HG03095 (cell line): Measurements from ENCODE around the gene SLC35D2.
"Not testable (repeated sequence)": the region's sequence is repeated elsewhere in the genome, so short reads cannot be mapped to it uniquely, and the experiment has no call there.

ENCODE experiments used
- ATAC-seq: cut with Tn5 transposase; IDR thresholded peaks from one replicate; pipeline ENCODE4 v1.9.1; 2021; ENCODE audit warnings: moderate library complexity; ENCODE audit not compliant: unreplicated experiment

Gene SLC35D2

DNA sequence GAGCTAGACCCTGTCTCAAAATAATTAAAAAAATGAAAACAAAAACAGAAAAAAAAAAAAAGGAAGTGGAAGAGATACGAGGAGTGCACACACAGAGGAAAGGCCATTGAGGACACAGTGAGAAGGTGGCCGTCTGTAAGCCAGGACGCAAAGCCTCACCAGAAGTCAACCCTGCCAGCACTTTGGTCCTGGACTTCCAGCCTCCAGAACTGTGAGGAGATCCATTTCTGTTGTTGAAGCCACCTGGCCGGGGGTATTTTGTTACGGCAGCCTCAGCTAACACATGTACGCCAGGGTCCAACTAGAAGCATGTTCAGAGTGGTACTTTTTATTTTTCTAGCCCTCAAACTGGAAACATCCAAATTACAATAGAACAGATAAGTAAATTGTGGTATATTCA is 21.8 kb downstream of the SLC35D2 start:
- ATAC-seq, result no peak

DNA sequence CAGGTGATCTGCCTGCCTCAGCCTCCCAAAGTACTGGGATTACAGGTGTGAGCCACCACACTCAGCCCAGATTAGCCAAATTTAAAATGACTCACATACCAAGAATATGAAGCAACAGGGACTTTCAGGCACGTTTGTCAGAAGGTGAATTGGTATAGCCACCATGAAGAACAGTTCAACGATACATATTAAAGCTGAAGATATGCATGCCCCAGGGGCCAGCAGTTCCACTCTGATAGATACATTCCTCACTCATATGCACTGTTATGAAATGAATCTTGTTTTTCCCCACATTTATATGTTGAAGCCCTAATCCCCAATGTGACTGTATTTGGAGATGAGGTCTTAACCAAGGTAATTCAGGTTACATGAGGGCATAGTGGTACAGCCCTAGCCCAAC is 22.5 kb downstream of the SLC35D2 start:
- no peak for ATAC-seq

DNA sequence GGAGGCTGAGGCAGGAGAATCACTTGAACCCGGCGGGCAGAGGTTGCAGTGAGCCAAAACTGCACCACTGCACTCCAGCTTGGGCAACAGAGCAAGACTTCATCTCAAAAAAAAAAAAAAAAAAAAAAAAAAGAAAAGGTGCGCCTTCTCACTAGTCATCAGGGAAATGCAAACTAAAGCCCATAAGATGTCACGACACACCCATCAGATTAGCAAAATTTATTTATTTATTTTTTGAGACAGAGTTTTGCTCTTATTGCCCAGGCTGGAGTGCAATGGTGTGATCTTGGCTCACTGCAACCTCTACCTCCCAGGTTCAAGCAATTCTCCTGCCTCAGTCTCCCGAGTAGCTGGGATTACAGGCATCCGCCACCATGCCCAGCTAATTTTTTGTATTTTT is 23.0 kb downstream of the SLC35D2 start:
- ATAC-seq, result not testable (repeated sequence)

- no peak for ATAC-seq
Measured at GRCh38 chr9:96350866-96351265, 32.6 kb downstream of the SLC35D2 start.

GRCh38 chr9:96348261-96348660 is 35.2 kb downstream of the SLC35D2 start:
- no peak for ATAC-seq

GRCh38 chr9:96345551-96345950 is 38.0 kb downstream of the SLC35D2 start:
- ATAC-seq, result no peak

DNA sequence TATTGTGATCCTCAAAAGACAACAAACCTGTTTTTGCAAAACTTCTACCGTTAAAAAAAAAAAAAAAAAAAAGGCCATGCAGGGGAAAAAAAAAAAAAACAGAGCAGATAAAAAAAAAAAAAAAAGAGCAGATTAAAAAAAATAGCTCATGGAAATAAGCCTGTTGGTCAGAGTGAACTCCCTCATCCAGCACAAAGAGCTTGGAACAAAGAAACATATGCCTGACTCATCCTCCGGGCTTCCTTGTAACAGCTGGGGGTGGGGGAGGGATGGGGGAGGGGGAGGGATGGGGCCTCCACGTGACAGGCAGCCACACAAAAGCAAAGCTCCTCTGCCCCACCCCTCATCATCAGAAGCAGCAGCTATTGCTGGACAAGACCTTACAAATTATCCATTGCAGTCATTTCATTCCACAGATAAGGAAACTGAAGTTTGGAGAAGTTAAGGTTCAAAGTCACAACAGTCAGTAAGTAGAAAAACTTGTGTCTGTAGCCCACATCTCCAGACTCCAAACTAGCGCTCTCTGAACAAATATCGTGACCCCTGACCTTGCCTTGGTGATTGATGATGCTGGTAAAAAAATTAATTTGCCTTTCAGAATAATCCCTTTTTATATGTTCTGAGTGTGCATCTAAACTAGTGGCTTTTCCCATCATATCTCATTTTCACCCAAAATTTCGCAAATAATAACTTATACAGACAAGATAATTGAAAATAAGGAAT is 38.9 kb downstream of the SLC35D2 start:
- ATAC-seq, result no peak

DNA sequence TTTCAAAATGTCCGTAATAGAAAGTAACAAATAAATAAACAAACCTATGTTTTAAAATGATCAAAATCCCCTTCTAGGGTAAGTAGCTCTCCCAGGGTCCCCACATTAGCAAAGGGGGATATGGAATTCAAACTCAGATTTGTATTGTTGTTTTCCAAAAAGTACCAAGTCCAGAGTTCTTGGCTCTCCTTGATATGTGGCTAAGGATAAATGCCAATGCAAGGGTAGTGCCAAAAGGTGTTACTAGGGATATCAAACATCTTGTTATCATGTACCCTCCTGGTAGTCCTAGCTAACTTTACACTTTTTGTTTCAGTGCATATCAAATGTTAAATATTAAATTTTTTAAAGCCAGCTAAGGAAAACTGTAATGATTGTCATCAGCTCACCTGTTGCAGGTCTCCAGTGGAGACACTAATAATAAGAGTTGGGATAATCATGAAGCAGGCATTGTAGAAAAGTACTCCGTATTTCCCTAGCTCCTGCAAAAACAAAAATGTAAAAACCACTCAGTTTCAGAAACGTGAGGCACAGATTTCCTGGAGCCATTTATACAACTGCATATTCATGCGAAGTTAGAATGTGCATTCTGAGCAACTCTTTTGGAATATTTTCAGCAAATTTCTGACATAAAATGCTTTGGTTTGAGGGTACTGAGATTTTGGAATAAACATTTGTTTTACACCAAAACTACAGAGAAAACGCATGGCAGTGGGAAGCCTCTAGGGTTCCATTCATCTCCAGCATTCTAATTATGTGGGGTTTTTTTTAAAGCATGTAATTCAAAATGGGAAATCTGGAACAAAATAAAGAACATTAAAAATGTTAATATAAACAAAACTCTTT is 39.8 kb downstream of the SLC35D2 start:
- ATAC-seq, result no peak

GRCh38 chr9:96342571-96343245 is 40.8 kb downstream of the SLC35D2 start:
- no peak for ATAC-seq

DNA sequence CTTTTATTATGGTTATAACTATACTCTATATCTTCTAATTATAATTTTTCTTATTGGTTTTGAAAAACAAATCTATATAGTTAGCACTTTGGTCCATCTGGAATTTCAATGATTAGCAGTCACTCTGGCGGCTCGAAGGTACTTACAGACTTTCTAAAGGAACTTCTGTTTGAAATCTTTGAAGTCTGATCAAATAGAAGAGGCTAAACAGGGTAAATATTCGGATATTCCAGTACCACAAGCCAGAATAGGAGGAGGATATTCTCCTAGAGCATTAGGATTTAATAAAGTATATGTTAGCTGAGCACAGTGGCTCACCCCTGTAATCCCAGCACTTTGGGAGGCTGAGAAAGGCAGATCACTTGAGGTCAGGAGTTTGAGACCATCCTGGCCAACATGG is 42.8 kb downstream of the SLC35D2 start:
- ATAC-seq, result no peak

DNA sequence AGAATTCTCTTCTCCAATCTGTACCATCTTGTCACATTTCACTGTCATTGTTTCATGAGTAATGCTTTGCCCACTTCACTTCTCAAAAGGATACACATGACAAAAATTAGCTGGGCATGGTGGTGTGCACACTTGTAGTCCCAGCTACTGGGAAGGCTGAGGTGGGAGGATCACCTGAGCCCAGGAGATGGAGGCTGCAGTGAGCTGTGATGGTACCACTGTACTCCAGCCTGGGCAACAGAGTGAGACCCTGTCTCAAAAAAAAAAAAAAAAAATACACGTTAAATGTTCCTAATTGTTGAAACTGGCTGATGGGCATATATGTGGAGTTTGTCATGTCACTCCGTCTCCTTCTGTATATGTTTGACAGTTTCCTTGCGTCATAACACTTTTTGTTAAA is 45.2 kb downstream of the SLC35D2 start:
- ATAC-seq, result no peak

DNA sequence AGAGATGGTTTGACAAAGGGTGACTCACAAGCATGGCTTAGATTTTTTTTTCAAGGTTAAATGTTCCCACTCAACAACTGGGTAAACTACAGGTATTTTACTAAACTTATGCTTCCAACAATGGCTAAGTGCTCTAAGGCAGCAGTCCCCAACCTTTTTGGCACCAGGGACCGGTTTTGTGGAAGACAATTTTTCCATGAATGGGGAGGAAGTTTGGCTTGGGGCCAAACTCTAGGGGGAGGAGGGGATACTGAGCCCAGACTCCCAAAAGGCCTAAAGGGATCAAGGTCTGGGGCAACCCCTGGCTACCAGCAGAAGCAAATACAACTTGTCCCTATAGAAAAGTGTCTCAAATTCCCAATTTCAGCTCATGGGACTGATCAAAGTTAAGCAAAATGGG is 49.6 kb downstream of the SLC35D2 start:
- no peak for ATAC-seq

DNA sequence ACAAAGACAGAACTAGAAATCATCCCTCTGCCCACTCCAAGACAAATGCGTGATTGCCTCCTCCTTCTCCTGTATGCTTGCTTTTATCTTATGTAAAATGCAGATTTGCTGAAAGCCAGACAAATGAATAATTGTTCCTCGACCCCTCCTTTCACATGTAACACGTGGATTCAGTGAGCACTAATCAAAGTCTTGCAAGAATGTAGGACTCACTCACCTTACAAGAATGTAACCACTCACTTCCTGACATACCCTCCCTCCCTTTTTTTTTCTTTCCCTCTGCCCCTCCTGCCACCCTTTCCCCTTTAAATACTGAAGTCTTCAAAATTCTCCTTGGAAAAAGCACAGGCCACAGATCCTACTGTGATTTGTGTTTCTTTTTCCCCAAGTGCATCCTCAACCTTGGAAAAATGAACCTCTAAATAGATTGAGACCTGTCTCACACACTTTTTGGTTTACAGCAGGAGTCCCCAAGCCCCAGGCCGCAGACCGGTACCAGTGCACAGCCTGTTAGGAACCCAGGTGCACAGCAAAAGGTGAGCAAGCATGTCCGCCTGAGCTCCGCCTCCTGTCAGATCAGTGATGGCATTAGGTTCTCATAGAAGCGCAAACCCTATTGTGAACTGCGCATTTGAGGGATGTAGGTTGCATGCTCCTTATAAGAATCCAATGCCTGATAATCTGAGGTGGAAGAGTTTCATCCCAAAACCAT is 52.1 kb downstream of the SLC35D2 start:
- ATAC-seq, result no peak

- ATAC-seq, result no peak
Measured at GRCh38 chr9:96327694-96328352, 55.7 kb downstream of the SLC35D2 start.

DNA sequence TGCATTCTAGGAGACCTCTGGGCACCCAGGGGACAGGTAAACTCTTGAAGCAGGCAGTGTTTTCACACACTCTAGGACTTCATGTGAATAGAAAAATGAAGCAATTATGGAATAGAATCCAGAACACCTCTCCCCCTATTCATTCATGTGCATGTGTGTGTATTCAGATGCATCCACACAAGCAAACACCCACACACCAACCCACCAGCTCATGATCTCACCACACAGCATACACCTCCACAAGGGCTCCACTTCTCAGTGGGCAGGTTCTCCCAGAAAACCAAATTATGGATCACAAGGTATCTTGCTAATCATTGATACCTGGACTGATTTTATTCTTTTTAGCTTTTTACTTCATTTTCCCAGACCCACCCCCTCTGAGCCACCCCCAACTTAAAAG is 60.3 kb downstream of the SLC35D2 start:
- no peak for ATAC-seq

DNA sequence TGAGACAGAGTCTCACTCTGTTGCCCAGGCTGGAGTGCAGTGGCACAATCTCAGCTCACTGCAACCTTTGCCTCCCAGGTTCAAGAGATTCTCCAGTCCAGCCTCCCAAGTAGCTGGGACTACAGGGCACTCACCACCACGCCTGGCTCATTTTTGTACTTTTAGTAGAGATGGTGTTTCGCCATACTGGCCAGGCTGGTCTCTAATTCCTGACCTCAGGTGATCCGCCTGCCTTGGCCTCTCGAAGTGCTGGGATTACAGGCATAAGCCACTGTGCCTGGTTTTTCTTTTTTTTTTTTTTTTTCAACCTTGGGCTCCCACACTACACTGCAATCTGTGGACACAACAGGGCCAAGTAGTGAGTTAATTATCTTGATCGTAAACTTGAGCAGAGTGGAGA is 60.8 kb downstream of the SLC35D2 start:
- not testable (repeated sequence) for ATAC-seq

GRCh38 chr9:96322210-96322609 is 61.3 kb downstream of the SLC35D2 start:
- ATAC-seq, result not testable (repeated sequence)

GRCh38 chr9:96321515-96321914 is 62.0 kb downstream of the SLC35D2 start:
- no peak for ATAC-seq

DNA sequence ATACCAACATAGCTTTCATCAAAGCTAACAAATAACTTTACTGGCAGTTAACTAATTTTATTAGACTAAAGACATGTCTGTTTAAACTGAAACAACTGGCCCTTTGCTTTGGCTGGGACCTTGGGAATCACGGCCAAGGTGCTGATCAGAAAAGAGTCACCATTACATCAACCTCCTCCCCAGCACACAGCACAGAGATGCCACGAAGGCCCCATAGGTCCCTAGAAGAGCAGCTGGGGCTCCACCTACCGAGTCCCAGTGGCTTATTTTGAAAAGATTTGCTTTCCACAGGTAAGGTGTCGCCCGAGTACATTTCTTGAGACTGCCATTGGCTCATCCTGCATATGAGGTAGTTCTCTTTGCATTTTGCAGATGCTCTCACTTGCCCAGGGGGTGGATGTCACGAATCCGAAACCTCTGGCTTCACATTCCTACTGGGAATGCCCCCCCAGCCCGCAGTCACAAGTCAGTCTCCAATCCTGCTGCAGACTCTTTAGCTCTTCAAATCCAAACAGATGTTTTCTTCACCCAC is 62.7 kb downstream of the SLC35D2 start:
- ATAC-seq, result no peak

GRCh38 chr9:96318921-96319565 is 64.5 kb downstream of the SLC35D2 start:
- ATAC-seq, result no peak
